ENCODE measurements around the gene SUMF1.
"Not testable (repeated sequence)": the region's sequence is repeated elsewhere in the genome, so short reads cannot be mapped to it uniquely, and the experiment has no call there.

The SUMF1 gene

DNA sequence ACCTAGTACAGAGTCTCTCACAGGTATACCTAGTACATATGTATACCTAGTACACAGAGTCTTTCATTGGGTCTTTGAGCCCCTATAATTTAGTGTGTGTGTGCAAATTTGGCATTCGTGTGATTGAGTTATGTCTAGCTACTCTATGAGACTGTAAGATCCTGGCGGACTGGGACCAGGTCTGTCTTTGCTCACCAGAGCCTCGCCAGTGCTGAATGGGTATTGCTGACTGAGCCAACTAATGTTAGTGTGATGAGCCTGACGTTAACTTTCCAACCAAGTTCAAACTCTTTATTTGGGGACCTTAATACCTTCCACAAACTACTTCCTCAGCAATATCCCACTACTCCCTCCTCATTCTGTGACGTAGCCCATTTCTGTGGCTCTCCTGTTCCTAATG is 128.3 kb downstream of the SUMF1 start:
- DNase-seq (ENCODE audit: low read depth in 3 of 3) = no peak

- no peak for DNase-seq (ENCODE audit: low read depth in 3 of 3)
Observed at GRCh38 chr3:4336850-4337546, 130.1 kb downstream of the SUMF1 start.

DNA sequence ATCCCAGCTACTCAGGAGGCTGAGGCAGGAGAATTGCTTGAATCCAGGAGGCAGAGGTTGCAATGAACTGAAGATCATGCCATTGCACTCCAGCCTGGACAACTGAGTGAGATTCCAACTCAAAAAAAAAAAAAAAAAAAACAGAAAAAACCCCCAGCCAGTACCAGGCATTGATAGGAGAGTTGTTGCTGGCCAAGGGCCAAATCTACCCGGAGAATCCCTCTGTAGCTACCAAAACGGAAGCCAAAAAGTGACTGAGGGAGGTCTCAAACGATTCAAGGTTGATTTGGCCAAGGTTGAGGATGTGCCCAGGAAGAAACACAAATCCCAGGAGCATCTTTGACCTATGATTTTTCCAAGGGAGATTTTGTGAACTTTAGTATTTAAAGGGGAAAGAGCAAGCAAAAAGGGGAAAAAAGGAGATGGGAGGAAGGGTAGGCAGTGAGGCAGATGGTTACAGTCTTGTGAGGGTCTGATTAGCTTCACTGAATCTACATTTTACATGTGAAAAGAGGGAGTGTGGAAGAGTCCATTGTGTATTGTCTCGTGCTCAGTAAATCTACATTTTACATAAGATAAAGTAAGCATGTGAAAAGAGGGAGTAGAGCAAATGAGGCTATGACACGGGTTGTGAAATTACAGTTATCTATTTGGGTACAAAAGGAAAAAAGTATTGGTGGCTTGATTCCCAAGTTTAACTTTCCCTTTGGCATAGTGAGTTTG is 131.1 kb downstream of the SUMF1 start:
- DNase-seq (ENCODE audit: low read depth in 3 of 3) = no peak

- DNase-seq (ENCODE audit: low read depth in 3 of 3) = no peak
Observed at GRCh38 chr3:4334548-4334947, 132.5 kb downstream of the SUMF1 start.

DNA sequence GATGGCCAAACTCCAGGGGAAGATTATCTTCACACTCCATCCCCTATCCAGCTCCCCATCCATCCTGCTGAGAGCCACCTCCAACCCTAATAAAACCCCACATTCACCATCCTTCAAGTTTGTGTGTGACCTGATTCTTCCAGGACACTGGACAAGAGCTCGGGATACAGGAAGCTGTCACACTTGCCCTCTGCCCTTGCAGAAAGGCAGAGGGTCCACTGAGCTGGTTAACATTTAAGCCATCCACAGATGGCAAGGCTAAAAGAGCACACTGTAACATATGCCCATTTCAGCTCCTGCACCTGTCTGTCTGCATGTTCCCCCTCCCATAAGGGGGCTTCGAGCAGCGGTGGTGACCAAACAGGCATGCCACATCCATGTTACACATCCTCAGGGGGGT is 134.1 kb downstream of the SUMF1 start:
- no peak for DNase-seq (ENCODE audit: low read depth in 3 of 3)

DNA sequence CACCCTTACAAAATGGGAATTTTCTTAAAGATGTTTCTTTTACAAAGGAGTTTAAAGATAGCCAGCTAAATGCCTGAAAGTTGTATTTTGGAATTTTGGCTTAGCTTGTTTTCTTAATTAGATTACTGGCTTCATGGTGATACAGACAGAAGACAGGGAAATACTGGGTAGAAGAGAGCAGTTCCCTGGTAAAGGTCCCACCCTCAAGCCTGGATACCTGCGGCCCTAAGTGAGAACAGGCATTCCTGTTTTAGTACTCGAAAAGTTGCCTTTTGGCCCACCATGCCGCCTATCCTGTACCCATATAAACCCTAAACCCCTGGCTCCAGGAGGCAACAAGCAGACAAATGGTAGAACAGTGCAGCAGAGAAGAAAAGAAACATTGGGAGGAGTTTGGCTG is 134.5 kb downstream of the SUMF1 start:
- no peak for DNase-seq (ENCODE audit: low read depth in 3 of 3)

GRCh38 chr3:4332111-4332510 is 135.0 kb downstream of the SUMF1 start:
- DNase-seq (ENCODE audit: low read depth in 3 of 3) = no peak

- DNase-seq (ENCODE audit: low read depth in 3 of 3) = not testable (repeated sequence)
Observed at GRCh38 chr3:4329806-4330205, 137.3 kb downstream of the SUMF1 start.

DNA sequence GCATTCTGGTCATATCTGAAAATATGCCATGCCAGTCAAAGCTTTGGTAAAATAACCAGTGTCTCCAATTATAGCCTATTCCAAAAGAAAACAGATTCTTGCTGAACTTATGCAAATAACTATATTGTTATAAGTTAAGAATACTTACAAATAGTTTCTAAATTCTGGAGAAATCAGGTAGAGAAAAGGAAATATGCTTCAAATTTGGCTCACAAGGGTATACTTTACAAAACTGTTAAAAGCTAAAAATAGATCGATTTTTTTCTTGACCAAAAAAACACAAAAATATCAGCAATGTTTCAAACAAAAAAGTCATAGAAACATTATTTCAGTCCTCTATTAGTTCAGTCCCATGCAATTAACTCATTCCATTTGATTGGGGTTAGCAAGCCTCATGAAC is 140.2 kb downstream of the SUMF1 start:
- no peak for DNase-seq (ENCODE audit: low read depth in 3 of 3)

DNA sequence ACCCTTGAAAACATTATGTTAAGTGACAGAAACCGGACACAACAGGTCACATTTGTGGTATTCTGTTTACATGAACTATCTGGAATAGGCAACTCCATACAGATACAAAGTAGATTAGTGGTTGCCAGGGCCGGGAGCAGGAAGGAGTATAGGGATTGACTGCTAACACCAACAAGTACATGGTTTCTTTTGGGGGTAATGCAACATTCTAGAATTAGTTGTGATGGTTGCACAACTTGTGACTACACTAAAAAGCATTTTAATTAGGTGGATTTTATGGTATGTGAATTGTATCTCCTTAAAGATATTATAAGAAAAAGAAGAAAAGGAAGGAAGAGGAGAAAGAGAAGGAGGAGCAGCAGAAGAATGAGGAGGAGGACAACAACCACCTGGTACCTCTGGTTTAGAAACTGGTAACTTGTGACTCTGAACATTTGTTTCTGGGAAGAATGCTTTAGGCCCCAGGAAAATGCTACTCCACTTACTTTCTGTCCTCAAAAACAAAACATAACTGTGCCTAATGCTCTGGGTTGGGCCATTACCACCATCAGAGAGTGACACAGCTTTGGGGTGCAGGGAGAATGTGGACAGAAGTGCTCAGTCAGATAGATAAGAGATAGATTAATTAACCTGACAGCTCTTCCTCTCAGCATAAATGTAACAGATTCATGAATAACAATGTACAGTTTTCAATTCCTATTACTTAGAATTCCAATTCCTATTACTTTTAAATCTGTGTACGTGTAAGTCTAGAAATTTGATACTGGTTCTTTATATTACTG is 143.6 kb downstream of the SUMF1 start:
- no peak for DNase-seq (ENCODE audit: low read depth in 3 of 3)

- DNase-seq (ENCODE audit: low read depth in 3 of 3) = no peak
Observed at GRCh38 chr3:4322635-4323034, 144.4 kb downstream of the SUMF1 start.

DNA sequence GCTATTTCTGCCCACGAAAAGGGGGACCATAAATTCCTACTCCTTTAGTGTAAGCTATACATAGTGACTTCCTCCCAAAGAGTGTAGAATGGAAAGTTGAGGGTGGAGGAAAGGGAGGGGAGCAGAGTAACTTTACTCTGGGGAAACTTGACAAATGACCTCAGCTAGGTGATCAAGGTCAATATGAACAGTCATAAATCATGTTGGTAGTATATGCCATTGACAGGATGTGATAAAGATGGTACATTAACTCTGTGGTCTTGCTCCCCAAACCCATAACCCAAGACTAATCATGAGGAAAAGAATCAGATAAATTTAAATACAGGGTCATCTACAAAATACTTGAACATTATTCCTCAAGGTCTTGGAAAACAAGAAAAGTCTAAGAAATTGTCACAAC is 145.3 kb downstream of the SUMF1 start:
- DNase-seq (ENCODE audit: low read depth in 3 of 3) = no peak

DNA sequence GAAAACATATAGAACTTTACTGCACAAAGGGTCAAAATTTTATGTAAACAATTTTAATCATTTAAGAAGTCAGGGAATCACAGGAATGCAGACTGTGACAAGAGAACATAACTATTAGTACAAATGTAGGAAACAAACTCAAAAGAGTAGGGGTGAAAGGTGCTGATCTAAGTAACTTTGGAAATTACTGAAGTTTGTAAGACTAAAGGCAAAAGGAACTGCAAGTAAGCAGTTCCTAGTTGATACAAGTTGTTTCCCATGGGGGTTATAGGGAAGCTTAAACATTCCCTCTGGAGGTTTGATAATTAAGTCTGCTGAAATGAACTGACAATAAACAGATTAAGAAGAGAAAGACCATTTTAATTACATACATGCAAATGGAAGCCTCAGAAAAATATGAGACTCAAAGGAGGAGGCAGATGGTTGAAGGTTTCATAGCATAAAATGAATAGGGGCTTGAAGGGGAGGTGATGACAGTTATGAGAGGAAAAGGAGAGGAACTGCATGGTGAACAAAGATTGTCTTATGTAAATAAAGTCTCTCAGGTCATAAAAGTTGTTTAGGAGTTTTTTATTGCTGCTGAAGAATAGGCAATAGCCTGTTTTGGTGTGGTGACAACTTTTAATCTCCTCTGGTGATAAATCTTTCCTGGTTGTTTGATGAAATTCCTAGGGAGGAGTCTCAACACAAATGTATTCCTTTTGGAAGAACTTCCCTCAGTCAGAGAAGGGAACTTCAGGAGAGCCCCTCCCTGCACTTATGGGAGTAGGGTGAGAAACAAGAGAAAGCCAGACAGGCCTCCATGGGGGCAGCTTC is 146.8 kb downstream of the SUMF1 start:
- no peak for DNase-seq (ENCODE audit: low read depth in 3 of 3)

GRCh38 chr3:4314688-4315087 is 152.4 kb downstream of the SUMF1 start:
- DNase-seq (ENCODE audit: low read depth in 3 of 3) = no peak

- DNase-seq (ENCODE audit: low read depth in 3 of 3) = no peak
Observed at GRCh38 chr3:4313606-4314293, 153.3 kb downstream of the SUMF1 start.

DNA sequence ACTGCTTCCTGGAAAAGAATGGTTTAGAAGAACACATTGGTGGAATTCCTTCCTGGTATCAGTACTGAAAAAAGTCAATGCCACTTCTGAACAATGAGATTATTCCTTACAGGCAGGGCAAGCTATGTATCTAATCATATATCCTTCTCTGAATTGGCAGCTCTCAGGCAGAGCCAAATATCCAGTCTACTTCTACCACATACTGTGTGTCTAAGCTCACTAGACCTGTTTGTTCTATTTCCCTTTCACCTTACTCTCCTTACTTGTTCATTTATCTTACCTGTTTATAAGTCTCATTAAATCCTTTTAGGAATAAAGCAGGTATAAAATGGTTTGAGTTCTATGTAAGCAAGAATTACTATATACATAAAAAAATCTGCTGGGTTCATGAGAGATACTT is 155.6 kb downstream of the SUMF1 start:
- DNase-seq (ENCODE audit: low read depth in 3 of 3) = no peak
